ENCODE data around the gene IL1R2.

IL1R2 gene

GRCh38 chr2:102016399-102016955 lies 24.7 kb downstream of the IL1R2 start:
- TF ChIP-seq, protein P1, sequence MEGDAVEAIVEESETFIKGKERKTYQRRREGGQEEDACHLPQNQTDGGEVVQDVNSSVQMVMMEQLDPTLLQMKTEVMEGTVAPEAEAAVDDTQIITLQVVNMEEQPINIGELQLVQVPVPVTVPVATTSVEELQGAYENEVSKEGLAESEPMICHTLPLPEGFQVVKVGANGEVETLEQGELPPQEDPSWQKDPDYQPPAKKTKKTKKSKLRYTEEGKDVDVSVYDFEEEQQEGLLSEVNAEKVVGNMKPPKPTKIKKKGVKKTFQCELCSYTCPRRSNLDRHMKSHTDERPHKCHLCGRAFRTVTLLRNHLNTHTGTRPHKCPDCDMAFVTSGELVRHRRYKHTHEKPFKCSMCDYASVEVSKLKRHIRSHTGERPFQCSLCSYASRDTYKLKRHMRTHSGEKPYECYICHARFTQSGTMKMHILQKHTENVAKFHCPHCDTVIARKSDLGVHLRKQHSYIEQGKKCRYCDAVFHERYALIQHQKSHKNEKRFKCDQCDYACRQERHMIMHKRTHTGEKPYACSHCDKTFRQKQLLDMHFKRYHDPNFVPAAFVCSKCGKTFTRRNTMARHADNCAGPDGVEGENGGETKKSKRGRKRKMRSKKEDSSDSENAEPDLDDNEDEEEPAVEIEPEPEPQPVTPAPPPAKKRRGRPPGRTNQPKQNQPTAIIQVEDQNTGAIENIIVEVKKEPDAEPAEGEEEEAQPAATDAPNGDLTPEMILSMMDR (IDR thresholded peaks at IDR 0.05), result no peak

- TF ChIP-seq, protein P1 (IDR thresholded peaks at IDR 0.05), result no peak
Observed at GRCh38 chr2:102018823-102019445, 27.2 kb downstream of the IL1R2 start.

- TF ChIP-seq, protein P1 (IDR thresholded peaks at IDR 0.05), result peak; percentile 89
Observed at GRCh38 chr2:102020596-102021170, 28.9 kb downstream of the IL1R2 start.

DNA sequence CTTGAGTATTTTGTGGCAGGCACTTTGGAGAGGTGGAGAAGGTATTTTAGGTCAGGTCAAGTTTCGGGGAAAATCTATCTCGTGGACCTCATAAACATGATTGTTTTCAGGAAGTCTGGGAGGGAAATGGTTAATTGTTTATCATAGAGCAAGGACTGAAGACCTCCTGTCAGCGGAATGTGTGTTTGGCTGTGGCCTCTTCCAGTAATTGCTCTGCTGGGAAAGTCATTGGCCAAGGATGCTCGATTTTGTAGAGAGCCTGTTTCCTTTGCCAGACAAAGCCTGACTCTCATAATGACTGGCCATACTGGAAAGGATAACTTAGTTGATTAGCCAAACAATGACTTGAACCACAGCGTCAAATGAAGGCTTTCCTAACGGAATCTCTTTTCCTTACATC lies 30.0 kb downstream of the IL1R2 start:
- TF ChIP-seq, protein P1 (IDR thresholded peaks at IDR 0.05), result no peak

DNA sequence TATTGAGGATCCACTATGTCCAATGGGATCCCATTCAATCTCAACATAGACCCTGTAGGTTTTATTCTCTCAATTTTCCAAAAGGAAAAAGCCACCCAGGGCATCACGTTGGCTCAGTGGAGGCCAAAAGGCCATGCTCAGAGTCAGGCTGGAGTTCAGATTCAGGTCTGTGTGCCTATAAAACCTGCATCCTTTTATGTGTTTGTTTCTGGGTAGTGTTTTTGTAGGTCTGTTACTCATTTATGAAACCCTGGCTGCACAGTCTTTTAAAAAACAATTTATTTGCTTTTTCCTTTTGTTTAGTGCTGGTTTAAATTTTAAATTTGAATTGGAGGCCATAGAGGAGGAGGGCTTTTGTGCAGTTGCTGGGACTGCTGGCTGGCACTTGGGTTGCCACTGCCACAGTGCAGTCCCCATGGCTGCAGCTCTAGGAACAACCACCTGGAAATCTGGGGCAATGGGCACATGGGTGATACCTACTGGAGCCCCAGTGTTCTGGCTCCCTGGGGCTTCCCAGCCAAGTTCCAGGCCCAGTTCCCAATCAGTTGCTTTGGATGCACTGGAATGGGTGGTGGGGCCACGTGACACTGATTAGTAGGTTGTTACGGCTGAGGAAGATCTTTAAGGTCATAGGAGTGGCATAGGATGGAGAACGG lies 31.3 kb downstream of the IL1R2 start:
- TF ChIP-seq, protein P1 (IDR thresholded peaks at IDR 0.05), result no peak

DNA sequence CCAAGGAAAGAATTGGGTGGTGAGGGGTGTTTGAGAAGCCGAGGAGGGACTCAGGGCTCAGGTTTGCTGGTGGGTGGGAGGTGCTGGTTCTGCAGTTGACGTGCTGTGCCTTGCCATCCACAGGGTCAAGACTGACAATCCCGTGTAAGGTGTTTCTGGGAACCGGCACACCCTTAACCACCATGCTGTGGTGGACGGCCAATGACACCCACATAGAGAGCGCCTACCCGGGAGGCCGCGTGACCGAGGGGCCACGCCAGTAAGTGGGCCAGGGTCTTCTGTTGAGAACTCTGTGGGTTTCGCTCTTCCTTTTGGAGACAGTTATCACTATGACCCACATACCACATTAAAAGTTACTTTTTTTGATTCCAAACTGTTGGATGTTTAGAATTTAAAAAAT lies 32.6 kb downstream of the IL1R2 start:
- TF ChIP-seq, protein P1 (IDR thresholded peaks at IDR 0.05), result no peak

- TF ChIP-seq, protein P1 (IDR thresholded peaks at IDR 0.05), result no peak
Observed at GRCh38 chr2:102025016-102025501, 33.3 kb downstream of the IL1R2 start.
